SK-N-MC (cell line): ENCODE measurements around the gene TMEM63A.

ENCODE experiments used
- EZH2 ChIP-seq: fragments of 200-600 bp; sonication (generic); IDR thresholded peaks from one replicate; pipeline ENCODE4 v1.6.1; 2017; ENCODE audit warnings: antibody characterized with exemption
- POLR2AphosphoS5 ChIP-seq: IDR thresholded peaks from 2 replicates; pipeline ENCODE4 v1.6.1; 2012; ENCODE audit warnings: mild to moderate bottlenecking, low read depth, low read length, borderline replicate concordance

- TF ChIP-seq POLR2AphosphoS5 = no peak
- TF ChIP-seq EZH2 = no peak
Observed at GRCh38 chr1:225918280-225918679, 36.1 kb upstream of the TMEM63A start.
